GM23338 (cell line): ENCODE measurements around the gene CEACAM5. TPM values are rescaled to one million over a fixed set of nuclear protein-coding genes. Genes with fewer than 3 reads are reported as not detected.

ENCODE experiments used
- ATAC-seq: fragments of 200-7000 bp; cut with Tn5 transposase; 3 replicates; pipeline ENCODE4 v1.9.1; 2020
- DNase-seq: peaks from one replicate; pipeline ENCODE4 v3.0.0-alpha.2; 2015; ENCODE audit warnings: low spot score
- H2AFZ ChIP-seq: fragments of 200-600 bp; sonication (generic); 2 replicates; pipeline ENCODE4 v1.8.0; 2016; ENCODE audit warnings: antibody characterized with exemption, mild to moderate bottlenecking, moderate library complexity
- H3F3A ChIP-seq: fragments of 200-600 bp; sonication (generic); replicated peaks from 2 replicates; pipeline ENCODE4 v1.8.0; 2017; ENCODE audit warnings: antibody characterized with exemption, mixed run types, low read depth
- H3K27ac ChIP-seq: fragments of 200-600 bp; sonication (generic); 2 replicates; pipeline ENCODE4 v1.6.1; 2016; ENCODE audit warnings: low read depth
- H3K27me3 ChIP-seq: fragments of 200-600 bp; sonication (generic); 2 replicates; pipeline ENCODE4 v1.8.0; 2016; ENCODE audit warnings: mild to moderate bottlenecking, mixed run types, moderate library complexity; ENCODE audit not compliant: insufficient read depth
- H3K36me3 ChIP-seq: fragments of 200-600 bp; sonication (generic); 2 replicates; pipeline ENCODE4 v1.8.0; 2016; ENCODE audit warnings: mild to moderate bottlenecking; ENCODE audit not compliant: insufficient read depth
- H3K4me1 ChIP-seq: fragments of 200-600 bp; sonication (generic); 2 replicates; pipeline ENCODE4 v1.8.0; 2016; ENCODE audit warnings: mild to moderate bottlenecking, moderate library complexity; ENCODE audit not compliant: insufficient read depth
- H3K4me2 ChIP-seq: fragments of 200-600 bp; sonication (generic); 2 replicates; pipeline ENCODE4 v1.7.1; 2017; ENCODE audit warnings: mixed run types
- H3K4me3 ChIP-seq: fragments of 200-600 bp; sonication (generic); 2 replicates; pipeline ENCODE4 v1.6.1; 2016; ENCODE audit warnings: mixed run types
- H3K79me2 ChIP-seq: fragments of 200-600 bp; sonication (generic); replicated peaks from 2 replicates; pipeline ENCODE4 v1.8.0; 2017; ENCODE audit warnings: mild to moderate bottlenecking; ENCODE audit not compliant: insufficient read depth
- H3K9me2 ChIP-seq: fragments of 200-600 bp; sonication (generic); 2 replicates; pipeline ENCODE4 v1.8.0; 2017; ENCODE audit not compliant: insufficient read depth
- H4K20me1 ChIP-seq: fragments of 200-600 bp; sonication (generic); replicated peaks from 2 replicates; pipeline ENCODE4 v1.8.0; 2017; ENCODE audit warnings: mild to moderate bottlenecking; ENCODE audit not compliant: insufficient read depth
- H3K27ac Mint-ChIP-seq: 2 replicates; pipeline ENCODE4 v1.8.0; 2020; ENCODE audit warnings: inconsistent platforms, mild to moderate bottlenecking, moderate library complexity, mixed read lengths
- H3K27me3 Mint-ChIP-seq: 3 replicates; pipeline ENCODE4 v1.8.0; 2022; ENCODE audit warnings: low read depth, mild to moderate bottlenecking, moderate library complexity, mixed read lengths, inconsistent platforms; ENCODE audit not compliant: insufficient read depth, poor library complexity
- H3K36me3 Mint-ChIP-seq: 3 replicates; pipeline ENCODE4 v1.8.0; 2021; ENCODE audit warnings: low read depth, mild to moderate bottlenecking, inconsistent platforms, moderate library complexity, mixed read lengths
- H3K4me1 Mint-ChIP-seq: 3 replicates; pipeline ENCODE4 v1.8.0; 2020; ENCODE audit warnings: mild to moderate bottlenecking, inconsistent platforms, mixed read lengths
- H3K4me3 Mint-ChIP-seq: 3 replicates; pipeline ENCODE4 v1.8.0; 2021; ENCODE audit warnings: moderate library complexity, mild to moderate bottlenecking, inconsistent platforms, mixed read lengths
- H3K9me3 Mint-ChIP-seq: 3 replicates; pipeline ENCODE4 v1.8.0; 2020; ENCODE audit warnings: moderate library complexity, mild to moderate bottlenecking, inconsistent platforms, mixed read lengths
- CREB1 ChIP-seq: fragments of 250-450 bp; sonication (Bioruptor Pico); IDR thresholded peaks from 2 replicates; pipeline ENCODE4 v1.5.0; 2020; ENCODE audit warnings: low read depth, mild to moderate bottlenecking, moderate library complexity
- EZH2 ChIP-seq: fragments of 200-600 bp; sonication (generic); IDR thresholded peaks from one replicate; pipeline ENCODE4 v1.8.0; 2017; ENCODE audit warnings: antibody characterized with exemption, mild to moderate bottlenecking, low read depth; ENCODE audit not compliant: unreplicated experiment
- EZH2phosphoT487 ChIP-seq: fragments of 200-600 bp; sonication (generic); IDR thresholded peaks from one replicate; pipeline ENCODE4 v1.8.1; 2018; ENCODE audit warnings: antibody characterized with exemption; ENCODE audit not compliant: unreplicated experiment
- NANOG ChIP-seq: IDR thresholded peaks from 2 replicates; pipeline ENCODE4 v1.6.1; 2016; ENCODE audit warnings: antibody characterized with exemption, borderline replicate concordance
- STAT1 ChIP-seq: IDR thresholded peaks from one replicate; pipeline ENCODE4 v1.6.1; 2016; ENCODE audit warnings: antibody characterized with exemption; ENCODE audit not compliant: unreplicated experiment
- ZNF114 ChIP-seq: fragments of 250-450 bp; sonication (Bioruptor Pico); IDR thresholded peaks from 2 replicates; pipeline ENCODE4 v1.5.0; 2020; ENCODE audit warnings: mild to moderate bottlenecking, moderate library complexity
- ZNF331 ChIP-seq: fragments of 250-450 bp; sonication (Bioruptor Pico); IDR thresholded peaks from 2 replicates; pipeline ENCODE4 v1.5.0; 2020; ENCODE audit warnings: low read depth, mild to moderate bottlenecking, moderate library complexity
- polyA plus RNA-seq: library from polyadenylated mRNA; unstranded; fragments of >200 nt; fragmentation: Nextera tagmentation; extraction: Ambion mirVana; gene quantifications from 2 replicates; pipeline ENCODE4 v1.2.1, GENCODE V29; 2016
- total RNA-seq: library from RNA; depleted of rRNA; stranded (reverse); fragments of >200 nt; shearing (Covaris generic); gene quantifications from 2 replicates; pipeline ENCODE4 v1.2.3, GENCODE V29; 2014
- TF ChIP-seq, protein P1 (sequence below): IDR thresholded peaks from 2 replicates; pipeline ENCODE4 v1.6.1; 2016; ENCODE audit warnings: antibody characterized with exemption
- TF ChIP-seq, protein P2 (sequence below): IDR thresholded peaks from one replicate; pipeline ENCODE4 v1.6.1; 2018; ENCODE audit warnings: antibody characterized with exemption; ENCODE audit not compliant: unreplicated experiment
- TF ChIP-seq, protein P3 (sequence below), 2 experiments: fragments of 200-600 bp in 1 of 2; sonication (generic) in 1 of 2; conservative IDR thresholded peaks; 2 replicates each; pipeline versions ENCODE4 v1.5.1 to v1.6.1; 2016 to 2017; ENCODE audit warnings: antibody characterized with exemption in 2 of 2, low read depth in 2 of 2, mild to moderate bottlenecking in 2 of 2, moderate library complexity in 1 of 2

Gene CEACAM5
- total and polyA plus RNA-seq, 2 experiments from 2014 or later, result not detected

DNA sequence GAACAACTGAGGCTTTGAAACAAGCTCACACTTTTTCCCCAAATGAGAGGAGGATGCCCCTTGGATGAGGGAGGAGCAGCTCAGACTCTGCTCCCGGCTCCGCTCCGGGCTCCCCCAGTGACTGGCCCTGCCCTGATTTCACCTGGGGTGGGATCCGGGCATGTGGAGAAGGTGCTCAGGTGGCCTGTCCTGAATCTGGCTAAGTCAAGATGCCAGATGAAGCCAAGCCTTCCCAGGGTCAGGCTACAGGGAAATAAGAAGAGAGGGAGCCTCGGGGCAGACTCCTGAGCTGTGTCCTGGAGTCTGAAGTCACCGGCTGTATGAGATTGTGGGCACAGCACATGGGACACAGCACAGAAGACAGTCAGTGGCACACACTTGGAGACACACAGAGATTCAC lies 10.3 kb downstream of the CEACAM5 start:
- H3K4me3 ChIP-seq, result no peak overlapping the region
- no peaks in the 10 kb centered on the region for H3K4me1 ChIP-seq
- no peak overlapping the region for H3K27ac ChIP-seq
- H3K36me3 Mint-ChIP-seq, result no peaks in the 10 kb centered on the region
- H3K79me2 ChIP-seq, result no peaks in the 10 kb centered on the region
- no peak overlapping the region for H3K4me3 Mint-ChIP-seq
- H4K20me1 ChIP-seq, result no peaks in the 10 kb centered on the region
- H3K9me2 ChIP-seq, result no peaks in the 10 kb centered on the region
- H3K27ac Mint-ChIP-seq, result no peak overlapping the region
- no peaks in the 10 kb centered on the region; the same call in 1 of the 3 replicates for H3K9me3 Mint-ChIP-seq
- H3K4me1 Mint-ChIP-seq, result no peaks in the 10 kb centered on the region
- TF ChIP-seq STAT1 (no peak), EZH2 (no peak), NANOG (no peak), CREB1 (no peak), EZH2phosphoT487 (no peak), ZNF331 (CRISPR knock-in tag) (no peak), ZNF114 (CRISPR knock-in tag) (no peak)
- TF ChIP-seq, protein P1, sequence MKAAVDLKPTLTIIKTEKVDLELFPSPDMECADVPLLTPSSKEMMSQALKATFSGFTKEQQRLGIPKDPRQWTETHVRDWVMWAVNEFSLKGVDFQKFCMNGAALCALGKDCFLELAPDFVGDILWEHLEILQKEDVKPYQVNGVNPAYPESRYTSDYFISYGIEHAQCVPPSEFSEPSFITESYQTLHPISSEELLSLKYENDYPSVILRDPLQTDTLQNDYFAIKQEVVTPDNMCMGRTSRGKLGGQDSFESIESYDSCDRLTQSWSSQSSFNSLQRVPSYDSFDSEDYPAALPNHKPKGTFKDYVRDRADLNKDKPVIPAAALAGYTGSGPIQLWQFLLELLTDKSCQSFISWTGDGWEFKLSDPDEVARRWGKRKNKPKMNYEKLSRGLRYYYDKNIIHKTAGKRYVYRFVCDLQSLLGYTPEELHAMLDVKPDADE, result no peak
- TF ChIP-seq, protein P2, sequence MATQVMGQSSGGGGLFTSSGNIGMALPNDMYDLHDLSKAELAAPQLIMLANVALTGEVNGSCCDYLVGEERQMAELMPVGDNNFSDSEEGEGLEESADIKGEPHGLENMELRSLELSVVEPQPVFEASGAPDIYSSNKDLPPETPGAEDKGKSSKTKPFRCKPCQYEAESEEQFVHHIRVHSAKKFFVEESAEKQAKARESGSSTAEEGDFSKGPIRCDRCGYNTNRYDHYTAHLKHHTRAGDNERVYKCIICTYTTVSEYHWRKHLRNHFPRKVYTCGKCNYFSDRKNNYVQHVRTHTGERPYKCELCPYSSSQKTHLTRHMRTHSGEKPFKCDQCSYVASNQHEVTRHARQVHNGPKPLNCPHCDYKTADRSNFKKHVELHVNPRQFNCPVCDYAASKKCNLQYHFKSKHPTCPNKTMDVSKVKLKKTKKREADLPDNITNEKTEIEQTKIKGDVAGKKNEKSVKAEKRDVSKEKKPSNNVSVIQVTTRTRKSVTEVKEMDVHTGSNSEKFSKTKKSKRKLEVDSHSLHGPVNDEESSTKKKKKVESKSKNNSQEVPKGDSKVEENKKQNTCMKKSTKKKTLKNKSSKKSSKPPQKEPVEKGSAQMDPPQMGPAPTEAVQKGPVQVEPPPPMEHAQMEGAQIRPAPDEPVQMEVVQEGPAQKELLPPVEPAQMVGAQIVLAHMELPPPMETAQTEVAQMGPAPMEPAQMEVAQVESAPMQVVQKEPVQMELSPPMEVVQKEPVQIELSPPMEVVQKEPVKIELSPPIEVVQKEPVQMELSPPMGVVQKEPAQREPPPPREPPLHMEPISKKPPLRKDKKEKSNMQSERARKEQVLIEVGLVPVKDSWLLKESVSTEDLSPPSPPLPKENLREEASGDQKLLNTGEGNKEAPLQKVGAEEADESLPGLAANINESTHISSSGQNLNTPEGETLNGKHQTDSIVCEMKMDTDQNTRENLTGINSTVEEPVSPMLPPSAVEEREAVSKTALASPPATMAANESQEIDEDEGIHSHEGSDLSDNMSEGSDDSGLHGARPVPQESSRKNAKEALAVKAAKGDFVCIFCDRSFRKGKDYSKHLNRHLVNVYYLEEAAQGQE, result no peak
- TF ChIP-seq, protein P3, sequence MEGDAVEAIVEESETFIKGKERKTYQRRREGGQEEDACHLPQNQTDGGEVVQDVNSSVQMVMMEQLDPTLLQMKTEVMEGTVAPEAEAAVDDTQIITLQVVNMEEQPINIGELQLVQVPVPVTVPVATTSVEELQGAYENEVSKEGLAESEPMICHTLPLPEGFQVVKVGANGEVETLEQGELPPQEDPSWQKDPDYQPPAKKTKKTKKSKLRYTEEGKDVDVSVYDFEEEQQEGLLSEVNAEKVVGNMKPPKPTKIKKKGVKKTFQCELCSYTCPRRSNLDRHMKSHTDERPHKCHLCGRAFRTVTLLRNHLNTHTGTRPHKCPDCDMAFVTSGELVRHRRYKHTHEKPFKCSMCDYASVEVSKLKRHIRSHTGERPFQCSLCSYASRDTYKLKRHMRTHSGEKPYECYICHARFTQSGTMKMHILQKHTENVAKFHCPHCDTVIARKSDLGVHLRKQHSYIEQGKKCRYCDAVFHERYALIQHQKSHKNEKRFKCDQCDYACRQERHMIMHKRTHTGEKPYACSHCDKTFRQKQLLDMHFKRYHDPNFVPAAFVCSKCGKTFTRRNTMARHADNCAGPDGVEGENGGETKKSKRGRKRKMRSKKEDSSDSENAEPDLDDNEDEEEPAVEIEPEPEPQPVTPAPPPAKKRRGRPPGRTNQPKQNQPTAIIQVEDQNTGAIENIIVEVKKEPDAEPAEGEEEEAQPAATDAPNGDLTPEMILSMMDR (conservative IDR thresholded peaks at IDR 0.05; ENCODE audit: low read depth in 2 of 2), result no peak
- no peak overlapping the region for H2AFZ ChIP-seq
- DNase-seq, result no peak
- no peaks in the 10 kb centered on the region for H3K36me3 ChIP-seq
- no peaks in the 10 kb centered on the region for H3F3A ChIP-seq
- H3K27me3 ChIP-seq, result no peaks in the 10 kb centered on the region
- H3K27me3 Mint-ChIP-seq, result peaks cover 2% of the 10 kb centered on the region
- no peak overlapping the region for H3K4me2 ChIP-seq
- no peak for ATAC-seq

DNA sequence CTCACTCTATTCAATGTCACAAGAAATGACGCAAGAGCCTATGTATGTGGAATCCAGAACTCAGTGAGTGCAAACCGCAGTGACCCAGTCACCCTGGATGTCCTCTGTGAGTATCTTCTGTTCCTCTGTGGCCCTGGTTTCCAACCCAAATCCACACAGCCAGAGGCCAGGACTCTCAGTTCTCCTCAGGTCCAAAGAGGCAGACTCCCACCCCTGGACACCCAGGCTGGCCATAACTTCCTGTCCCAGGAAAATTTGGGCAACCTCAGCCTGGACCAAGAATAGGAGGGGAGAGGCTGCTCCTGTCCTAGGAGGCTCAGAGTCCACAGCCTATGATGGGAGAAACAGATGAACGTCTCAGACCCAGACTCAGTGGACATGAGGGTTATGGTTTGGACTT lies 11.7 kb downstream of the CEACAM5 start:
- H3K27me3 Mint-ChIP-seq, result peaks cover 2% of the 10 kb centered on the region
- no peaks in the 10 kb centered on the region for H3K36me3 ChIP-seq

More for the DNA sequence above, 11.7 kb downstream of the CEACAM5 start:
- no peak overlapping the region for H3K27ac Mint-ChIP-seq
- no peak overlapping the region for H3K4me3 Mint-ChIP-seq
- H3K9me3 Mint-ChIP-seq, result no peaks in the 10 kb centered on the region; the same call in 1 of the 3 replicates
- H2AFZ ChIP-seq, result no peak overlapping the region
- no peak overlapping the region for H3K4me3 ChIP-seq
- H3K4me1 Mint-ChIP-seq, result no peaks in the 10 kb centered on the region
- TF ChIP-seq STAT1, result no peak
- TF ChIP-seq, protein P2, result no peak
- ATAC-seq (no peak), DNase-seq (no peak)
- H4K20me1 ChIP-seq, result no peaks in the 10 kb centered on the region
- no peaks in the 10 kb centered on the region for H3K36me3 Mint-ChIP-seq
- H3K27me3 ChIP-seq, result no peaks in the 10 kb centered on the region
- no peaks in the 10 kb centered on the region for H3K4me1 ChIP-seq
- H3K4me2 ChIP-seq, result no peak overlapping the region
- H3K79me2 ChIP-seq, result no peaks in the 10 kb centered on the region
- no peaks in the 10 kb centered on the region for H3K9me2 ChIP-seq
- no peaks in the 10 kb centered on the region for H3F3A ChIP-seq
- no peak overlapping the region for H3K27ac ChIP-seq
